DND-41 (cell line): Measurements from ENCODE around the gene PEAK3.
A peak's percentile ranks its signal among the peaks of the same experiment; 100 is the strongest.

ENCODE experiments used
- ATAC-seq: fragments of 200-7000 bp; cut with Tn5 transposase; 3 replicates; pipeline ENCODE4 v1.9.1; 2021; ENCODE audit warnings: low read depth; ENCODE audit not compliant: insufficient read depth
- DNase-seq: peaks from one replicate; pipeline ENCODE4 v3.0.0-alpha.2; 2020
- H2AFZ ChIP-seq: 2 replicates; pipeline ENCODE4 v1.6.0; 2012; ENCODE audit warnings: low read depth, low read length
- H3K27ac ChIP-seq: 2 replicates; pipeline ENCODE4 v1.5.1; 2012; ENCODE audit warnings: low read length, inconsistent platforms
- H3K27me3 ChIP-seq: fragments of 200-600 bp; sonication (generic); 2 replicates; pipeline ENCODE4 v1.6.0; 2012; ENCODE audit warnings: low read length, mild to moderate bottlenecking, inconsistent platforms; ENCODE audit not compliant: insufficient read depth, poor library complexity
- H3K36me3 ChIP-seq: 2 replicates; pipeline ENCODE4 v1.5.1; 2012; ENCODE audit warnings: low read length, inconsistent platforms; ENCODE audit not compliant: insufficient read depth
- H3K4me1 ChIP-seq: 2 replicates; pipeline ENCODE4 v1.5.1; 2012; ENCODE audit warnings: mild to moderate bottlenecking, low read length; ENCODE audit not compliant: insufficient read depth
- H3K4me2 ChIP-seq: 2 replicates; pipeline ENCODE4 v1.6.0; 2012; ENCODE audit warnings: mild to moderate bottlenecking, moderate library complexity, low read length, inconsistent platforms; ENCODE audit not compliant: insufficient read depth
- H3K4me3 ChIP-seq, 2 experiments: fragments of 200-600 bp in 1 of 2; shearing (Covaris generic) in 1 of 2; 2 replicates each; pipeline ENCODE4 v1.5.1; 2012 to 2016; ENCODE audit warnings: inconsistent platforms in 2 of 2, low read length in 2 of 2, mild to moderate bottlenecking in 2 of 2, low read depth in 1 of 2, moderate library complexity in 1 of 2
- H3K79me2 ChIP-seq: 2 replicates; pipeline ENCODE4 v1.6.0; 2012; ENCODE audit warnings: low read length, inconsistent platforms; ENCODE audit not compliant: insufficient read depth
- H3K9ac ChIP-seq: 2 replicates; pipeline ENCODE4 v1.6.0; 2012; ENCODE audit warnings: low read depth, mild to moderate bottlenecking, inconsistent platforms, low read length, moderate library complexity
- H3K9me3 ChIP-seq: 2 replicates; pipeline ENCODE4 v1.5.1; 2012; ENCODE audit warnings: low read length, moderate library complexity, mild to moderate bottlenecking, inconsistent platforms; ENCODE audit not compliant: insufficient read depth, severe bottlenecking
- H4K20me1 ChIP-seq: 2 replicates; pipeline ENCODE4 v1.6.0; 2012; ENCODE audit warnings: low read length; ENCODE audit not compliant: insufficient read depth
- EZH2 ChIP-seq: IDR thresholded peaks from 3 replicates; pipeline ENCODE4 v1.6.1; 2012; ENCODE audit warnings: borderline replicate concordance, low read depth, mild to moderate bottlenecking, moderate library complexity, low read length, inconsistent platforms; ENCODE audit not compliant: severe bottlenecking
- TF ChIP-seq, protein P1 (sequence below): IDR thresholded peaks from 2 replicates; pipeline ENCODE4 v1.5.1; 2012; ENCODE audit warnings: borderline replicate concordance, low read length, moderate library complexity, mild to moderate bottlenecking; ENCODE audit not compliant: poor library complexity, severe bottlenecking; ENCODE audit errors: extremely low read depth

PEAK3 gene

DNA sequence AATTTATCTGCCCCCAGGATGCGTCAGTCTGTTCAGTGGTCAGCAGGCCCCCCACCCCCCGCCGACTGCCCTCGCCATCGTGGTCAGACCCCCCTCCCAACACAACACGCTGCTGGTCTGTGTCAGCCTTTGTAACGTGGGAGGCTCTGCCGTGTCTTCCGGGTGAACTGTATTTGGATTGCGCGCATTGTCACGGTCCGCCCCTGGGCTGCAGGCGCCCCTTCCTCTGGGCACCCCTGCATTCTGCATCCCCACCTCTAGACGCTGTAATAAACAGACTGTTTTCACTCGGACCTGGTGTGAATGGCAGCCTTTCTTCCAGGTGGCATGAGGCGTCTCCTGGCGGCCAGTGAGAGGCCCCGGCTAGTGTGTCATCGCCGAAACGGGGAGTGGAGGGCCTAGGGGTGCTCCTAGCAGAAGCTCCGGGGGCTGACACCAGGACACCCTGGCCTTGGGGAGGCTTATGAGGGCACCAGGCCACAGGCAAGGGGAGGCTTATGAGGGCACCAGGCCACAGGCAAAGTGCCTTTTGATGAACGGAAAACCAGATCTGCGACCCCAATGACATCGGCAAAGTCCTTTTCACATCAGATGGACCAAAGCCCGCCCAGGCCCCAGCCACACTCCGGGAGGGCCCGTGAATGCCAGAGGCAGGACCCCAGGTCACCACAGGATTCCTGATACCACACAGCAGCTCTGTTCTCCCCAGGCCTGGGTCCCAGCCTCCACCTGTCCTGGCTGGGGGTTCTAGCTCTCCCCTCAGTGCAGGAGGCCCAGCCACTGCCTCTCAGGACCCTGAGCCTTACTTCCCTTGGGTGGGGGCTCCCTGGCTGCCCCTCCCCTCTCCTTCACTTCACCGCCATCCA, 49.5 kb downstream of the PEAK3 start:
- Histone ChIP-seq H3K27me3 (no peaks in the 10 kb centered on the region), H3K9ac (0 out of 2 replicates have a peak overlapping the region, but pooled peaks have one; percentile 11), H3K4me3 (no peak overlapping the region), H3K9me3 (no peaks in the 10 kb centered on the region), H2AFZ (no peak overlapping the region), H3K27ac (no peak overlapping the region), H3K36me3 (peaks cover 70% of the 10 kb centered on the region), H4K20me1 (peaks cover 59% of the 10 kb centered on the region), H3K79me2 (peaks cover 71% of the 10 kb centered on the region), H3K4me1 (peaks cover 32% of the 10 kb centered on the region), H3K4me2 (peak overlapping the region; percentile 82; the same call in 1 of the 2 replicates)
- ATAC-seq (no peak), DNase-seq (no peak)
- no peak for TF ChIP-seq EZH2

DNA sequence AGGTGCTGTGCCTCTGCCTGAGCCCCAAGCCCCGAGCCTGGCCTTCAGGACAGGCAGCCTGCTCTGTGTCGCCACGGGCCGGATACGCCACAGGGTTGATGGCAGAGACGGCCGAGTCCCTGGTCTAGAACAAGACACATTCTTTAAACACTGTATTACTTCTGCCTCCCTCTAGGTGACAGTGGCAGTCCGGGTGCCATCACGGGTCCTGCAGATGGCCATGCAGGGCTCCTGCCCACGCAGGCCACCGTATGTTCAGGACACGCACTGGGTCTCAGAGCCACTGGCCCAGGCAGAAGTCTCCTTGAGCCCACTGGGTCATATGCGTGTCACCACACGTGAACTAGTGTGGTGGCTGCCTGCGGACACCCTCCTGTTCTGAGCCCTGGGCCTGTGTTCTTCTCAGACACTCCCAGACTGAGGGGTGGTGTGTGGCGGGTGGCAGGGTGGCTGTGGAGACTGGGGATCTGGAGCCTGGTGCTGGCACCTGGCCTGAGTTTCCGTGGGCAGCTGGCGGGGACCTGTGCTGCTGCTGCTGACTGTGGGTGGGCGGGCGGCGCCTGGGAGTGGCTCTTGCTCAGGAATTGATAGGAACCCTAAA, 50.3 kb downstream of the PEAK3 start:
- Histone ChIP-seq H3K36me3 (peaks cover 73% of the 10 kb centered on the region), H3K4me2 (no peak overlapping the region), H3K4me1 (peaks cover 29% of the 10 kb centered on the region), H3K9ac (no peak overlapping the region), H3K79me2 (peaks cover 63% of the 10 kb centered on the region), H3K4me3 (no peak overlapping the region), H3K27me3 (no peaks in the 10 kb centered on the region), H2AFZ (no peak overlapping the region), H3K9me3 (no peaks in the 10 kb centered on the region), H4K20me1 (peaks cover 56% of the 10 kb centered on the region), H3K27ac (no peak overlapping the region; the same call in 1 of the 2 replicates)
- no peak for DNase-seq
- TF ChIP-seq, protein P1, sequence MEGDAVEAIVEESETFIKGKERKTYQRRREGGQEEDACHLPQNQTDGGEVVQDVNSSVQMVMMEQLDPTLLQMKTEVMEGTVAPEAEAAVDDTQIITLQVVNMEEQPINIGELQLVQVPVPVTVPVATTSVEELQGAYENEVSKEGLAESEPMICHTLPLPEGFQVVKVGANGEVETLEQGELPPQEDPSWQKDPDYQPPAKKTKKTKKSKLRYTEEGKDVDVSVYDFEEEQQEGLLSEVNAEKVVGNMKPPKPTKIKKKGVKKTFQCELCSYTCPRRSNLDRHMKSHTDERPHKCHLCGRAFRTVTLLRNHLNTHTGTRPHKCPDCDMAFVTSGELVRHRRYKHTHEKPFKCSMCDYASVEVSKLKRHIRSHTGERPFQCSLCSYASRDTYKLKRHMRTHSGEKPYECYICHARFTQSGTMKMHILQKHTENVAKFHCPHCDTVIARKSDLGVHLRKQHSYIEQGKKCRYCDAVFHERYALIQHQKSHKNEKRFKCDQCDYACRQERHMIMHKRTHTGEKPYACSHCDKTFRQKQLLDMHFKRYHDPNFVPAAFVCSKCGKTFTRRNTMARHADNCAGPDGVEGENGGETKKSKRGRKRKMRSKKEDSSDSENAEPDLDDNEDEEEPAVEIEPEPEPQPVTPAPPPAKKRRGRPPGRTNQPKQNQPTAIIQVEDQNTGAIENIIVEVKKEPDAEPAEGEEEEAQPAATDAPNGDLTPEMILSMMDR = peak; percentile 35
- TF ChIP-seq EZH2 = no peak
- ATAC-seq = no peak

DNA sequence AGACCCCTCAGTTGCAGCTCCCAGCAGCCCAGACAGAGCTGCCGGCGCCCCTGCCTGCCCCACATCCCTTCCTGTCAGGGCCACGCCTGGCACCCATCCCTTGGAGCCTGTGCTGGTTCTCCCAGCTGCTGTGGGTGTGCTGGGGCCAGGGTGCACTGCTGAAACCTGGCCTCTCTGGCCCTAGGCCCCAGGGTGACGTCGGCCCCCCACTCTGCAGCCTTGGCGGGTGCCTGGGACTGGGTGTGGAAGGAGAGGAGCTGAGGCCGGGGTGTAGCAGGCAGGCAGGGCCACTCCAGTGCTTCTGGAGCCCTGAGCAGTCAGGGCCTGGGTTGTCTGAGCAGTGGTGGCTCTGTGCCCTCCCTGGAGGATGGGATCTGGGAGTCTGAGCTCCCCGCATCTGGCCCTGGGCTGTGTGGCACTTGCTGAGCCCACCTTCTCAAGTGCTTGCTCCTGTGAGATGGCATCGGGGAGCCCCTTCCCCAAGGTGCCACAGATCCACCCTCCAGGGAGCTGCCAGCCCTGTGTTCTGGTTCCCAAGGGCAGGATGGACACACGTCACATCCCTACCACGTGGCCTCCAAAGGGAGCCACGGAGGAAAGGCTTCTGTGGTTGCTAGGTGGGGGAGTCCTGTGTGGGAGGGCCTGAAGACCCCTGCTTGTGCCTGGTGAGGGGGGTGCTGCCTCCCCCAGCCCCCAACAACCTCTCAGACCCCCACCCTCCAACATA, 51.0 kb downstream of the PEAK3 start:
- H3K4me3 ChIP-seq = no peak overlapping the region
- peaks cover 60% of the 10 kb centered on the region for H4K20me1 ChIP-seq
- H3K27ac ChIP-seq = no peak overlapping the region
- peak; percentile 12; the same call in 1 of the 3 replicates for ATAC-seq
- TF ChIP-seq, protein P1 = no peak
- no peak for TF ChIP-seq EZH2
- H3K79me2 ChIP-seq = peaks cover 58% of the 10 kb centered on the region
- H3K4me2 ChIP-seq = no peak overlapping the region
- H3K9ac ChIP-seq = no peak overlapping the region
- DNase-seq = no peak
- peaks cover 27% of the 10 kb centered on the region for H3K4me1 ChIP-seq
- no peaks in the 10 kb centered on the region for H3K9me3 ChIP-seq
- peaks cover 81% of the 10 kb centered on the region for H3K36me3 ChIP-seq
- H3K27me3 ChIP-seq = no peaks in the 10 kb centered on the region
- H2AFZ ChIP-seq = no peak overlapping the region
